GF-D8 (cell line): ENCODE measurements around the gene PEX5L.
"Not testable (repeated sequence)": the region's sequence is repeated elsewhere in the genome, so short reads cannot be mapped to it uniquely, and the experiment has no call there.

Source experiments
- DNase-seq: peaks from one replicate; lab custom pipeline; 2025; lab: John Stamatoyannopoulos, UW

Gene PEX5L

DNA sequence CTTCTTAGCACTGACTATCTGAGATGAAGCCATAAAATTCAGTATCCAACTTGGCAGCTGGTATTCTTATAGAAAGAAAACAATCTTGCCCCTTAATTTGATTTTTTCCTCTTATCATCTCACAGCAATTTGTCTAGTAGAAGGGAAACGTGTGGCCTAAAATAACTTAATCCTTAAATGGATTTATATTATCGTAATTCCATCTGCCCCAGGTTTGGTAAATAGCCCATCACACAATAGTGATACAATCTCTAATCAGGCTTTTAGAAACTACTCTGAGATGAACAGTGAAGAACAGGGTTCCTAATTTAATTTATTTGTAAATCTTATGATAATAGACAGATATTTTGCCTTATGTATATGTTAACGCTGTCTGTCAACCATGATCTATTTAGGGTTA is 24.8 kb downstream of the PEX5L start:
- no peak for DNase-seq

DNA sequence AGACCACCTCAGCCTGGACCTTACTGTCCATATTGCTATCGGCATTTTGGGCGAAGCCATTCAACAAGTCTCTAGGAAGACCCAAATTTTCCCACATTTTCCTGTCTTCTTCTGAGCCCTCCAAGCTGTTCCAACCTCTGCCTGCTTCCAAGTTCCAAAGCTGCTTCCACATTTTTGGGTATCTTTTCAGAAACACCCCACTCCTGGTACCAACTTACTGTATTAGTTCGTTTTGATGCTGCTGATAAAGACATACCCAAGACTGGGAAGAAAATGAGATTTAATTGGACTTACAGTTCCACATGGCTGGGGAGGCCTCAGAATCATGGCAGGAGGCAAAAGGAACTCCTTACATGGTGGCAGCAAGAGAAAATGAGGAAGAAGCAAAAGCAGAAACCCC is 28.4 kb downstream of the PEX5L start:
- not testable (repeated sequence) for DNase-seq

DNA sequence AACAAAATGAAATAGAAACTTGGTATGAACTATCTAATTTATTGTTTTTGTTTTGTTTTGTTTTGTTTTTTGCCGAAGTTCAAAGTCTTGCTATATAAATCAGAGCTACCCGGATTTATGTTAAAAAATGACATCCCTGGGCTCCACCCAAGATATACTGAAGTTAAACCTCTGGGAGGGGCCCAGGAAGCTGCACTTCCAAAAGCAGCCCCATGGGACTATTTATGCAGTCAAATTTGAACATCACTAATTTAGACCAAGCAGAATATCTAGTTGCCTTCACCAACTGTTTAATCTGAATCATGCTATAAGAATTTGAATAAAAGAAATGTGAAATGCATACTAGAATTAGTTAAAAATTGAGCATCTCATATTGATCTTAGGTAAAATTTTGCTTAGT is 32.2 kb downstream of the PEX5L start:
- no peak for DNase-seq

DNA sequence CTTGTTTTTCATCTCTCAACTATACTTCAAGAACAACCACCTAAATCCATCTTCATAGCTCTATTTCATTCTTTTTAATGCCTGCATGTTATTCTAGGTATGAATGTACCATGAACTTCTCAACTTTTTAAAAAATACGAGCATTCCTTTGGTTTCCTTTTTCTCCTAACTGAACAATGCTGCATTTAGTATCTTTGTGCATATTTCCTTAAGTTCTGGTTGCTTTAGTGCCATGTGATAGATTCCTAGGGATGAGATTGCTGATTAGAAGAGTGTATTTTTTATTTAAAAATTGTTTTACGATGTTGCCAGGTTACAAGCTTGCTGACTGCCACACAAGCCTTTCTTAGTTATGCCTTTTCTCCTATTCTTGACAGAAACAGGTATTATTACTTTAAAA is 34.7 kb downstream of the PEX5L start:
- no peak for DNase-seq

DNA sequence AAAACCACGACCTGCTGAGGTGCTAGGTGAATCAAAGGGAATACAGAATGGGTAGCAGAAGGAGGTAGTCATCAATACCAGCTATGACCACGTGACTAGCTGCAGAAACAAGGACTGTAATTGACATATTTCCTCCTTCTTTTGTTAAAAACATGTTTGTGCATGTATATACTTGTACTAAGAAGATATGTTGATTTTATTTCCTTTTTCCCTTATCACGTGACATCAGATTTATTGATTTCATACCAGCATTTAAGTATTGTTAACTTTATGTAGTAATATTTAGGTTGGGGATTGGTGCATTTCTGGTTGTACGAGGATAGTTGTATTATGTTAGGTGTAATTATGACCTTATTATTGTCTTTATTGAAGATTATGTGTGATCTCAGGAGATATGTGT is 36.2 kb downstream of the PEX5L start:
- no peak for DNase-seq

DNA sequence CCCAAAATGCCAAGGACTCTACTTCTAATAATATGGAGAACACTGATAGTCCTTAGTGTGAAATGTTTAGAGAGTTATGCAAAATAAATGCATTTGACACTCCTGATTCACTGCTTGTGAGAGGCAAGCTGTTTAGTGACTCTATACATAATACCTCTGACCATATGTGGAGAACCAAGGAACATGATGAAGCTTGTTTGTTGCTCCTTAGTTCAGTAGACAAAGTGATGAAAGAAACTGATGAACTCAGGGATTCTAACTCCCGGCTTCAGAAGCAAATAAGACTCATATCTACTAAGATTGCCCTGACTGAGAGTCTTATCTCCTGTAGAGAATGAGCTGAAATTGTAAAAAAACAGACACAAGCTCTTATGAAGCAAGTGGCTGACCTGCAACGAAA is 41.3 kb downstream of the PEX5L start:
- DNase-seq = no peak

DNA sequence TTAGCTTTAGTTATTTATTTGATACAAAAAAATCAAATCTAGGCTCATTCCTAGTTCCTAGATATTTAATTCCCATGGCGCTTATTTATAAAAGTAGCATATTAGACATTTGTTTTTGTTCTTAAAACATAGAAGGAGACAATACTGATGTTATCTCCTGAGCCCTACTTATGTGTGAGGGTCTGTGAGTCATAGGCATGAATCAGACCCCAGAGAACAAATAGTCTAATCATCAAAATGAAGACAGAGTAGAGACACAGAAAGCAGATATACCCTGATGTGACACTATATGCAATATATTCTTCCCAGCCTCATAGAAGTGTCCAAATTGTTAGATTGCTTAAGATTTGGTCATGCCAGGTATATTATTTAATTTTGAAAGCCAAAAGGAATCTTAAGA is 44.9 kb downstream of the PEX5L start:
- DNase-seq = no peak

DNA sequence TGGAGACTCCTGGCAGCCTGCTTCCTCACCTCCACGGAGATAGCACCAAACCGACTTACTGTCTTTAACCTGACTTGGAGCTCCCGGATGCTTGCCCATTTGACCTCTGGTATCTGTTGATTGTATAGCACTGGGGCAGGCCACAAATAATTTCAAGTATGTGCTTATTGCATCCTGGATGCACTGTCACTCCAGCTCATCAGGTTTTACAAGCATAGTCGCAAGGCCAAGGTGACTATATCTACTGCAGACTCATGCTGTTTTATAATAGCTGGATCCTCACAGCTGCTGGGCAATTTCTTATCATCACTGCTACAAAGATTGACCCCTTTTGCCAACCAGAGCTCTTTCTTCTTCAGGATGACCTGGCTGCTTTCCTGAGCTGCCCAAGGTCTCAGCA is 45.6 kb downstream of the PEX5L start:
- no peak for DNase-seq

DNA sequence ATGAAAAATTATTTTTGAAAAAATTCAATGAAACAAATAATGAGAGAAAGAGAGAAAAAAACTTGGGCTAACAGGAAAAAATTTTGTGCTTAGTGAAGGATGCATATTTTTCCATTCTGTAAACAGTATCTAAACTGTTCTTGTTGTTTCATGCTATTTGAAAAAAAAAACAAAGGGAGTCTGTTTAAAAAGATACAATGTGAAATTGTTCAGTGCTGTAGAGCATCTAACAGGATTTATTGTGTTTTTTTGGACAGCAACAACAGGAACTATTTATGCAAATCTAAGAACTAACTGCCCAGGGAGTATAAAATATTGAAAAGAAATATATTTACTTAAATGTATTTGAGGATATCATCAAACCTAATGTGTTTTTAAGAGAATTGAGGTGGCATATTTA is 55.1 kb downstream of the PEX5L start:
- DNase-seq = no peak

DNA sequence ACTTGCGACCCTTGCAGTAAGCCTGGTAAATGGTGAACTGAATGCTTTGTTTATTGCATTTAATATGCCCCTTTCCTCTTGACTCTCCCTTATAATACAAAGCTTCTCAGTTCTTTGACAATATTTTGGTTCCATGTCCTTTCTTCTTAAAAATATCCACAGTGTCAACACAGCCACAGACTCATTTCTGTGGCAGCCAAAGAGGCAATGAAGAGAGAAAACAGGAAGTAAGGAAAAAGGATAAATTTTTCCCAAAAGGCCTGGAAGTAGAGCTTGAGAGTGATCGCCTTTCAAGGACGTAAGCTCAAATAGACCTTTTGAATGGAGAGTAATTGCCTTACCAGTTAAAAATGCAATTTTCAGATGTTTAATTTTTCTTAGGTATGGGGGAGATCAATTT is 59.4 kb downstream of the PEX5L start:
- no peak for DNase-seq

DNA sequence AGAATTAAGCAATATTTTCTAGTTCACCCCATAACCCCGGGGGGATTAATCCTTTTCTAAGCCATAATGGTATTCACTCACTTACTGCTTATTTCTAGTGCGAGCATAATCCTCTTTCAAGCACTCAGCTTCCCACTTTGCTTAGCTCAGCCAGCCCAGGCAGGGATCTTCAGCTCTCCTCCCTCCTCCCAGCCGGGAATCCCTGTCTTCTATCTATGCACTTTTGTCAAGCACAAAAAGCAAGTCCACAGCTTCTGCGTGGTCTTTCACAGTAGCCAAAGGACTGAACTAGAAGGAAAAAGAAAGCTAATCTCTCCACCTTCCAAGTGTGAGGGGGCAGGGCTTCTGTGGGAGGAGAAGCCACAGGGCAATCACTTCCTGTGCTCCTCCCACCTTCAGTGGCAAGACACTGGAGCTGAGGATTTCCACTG is 62.8 kb downstream of the PEX5L start:
- DNase-seq = no peak

DNA sequence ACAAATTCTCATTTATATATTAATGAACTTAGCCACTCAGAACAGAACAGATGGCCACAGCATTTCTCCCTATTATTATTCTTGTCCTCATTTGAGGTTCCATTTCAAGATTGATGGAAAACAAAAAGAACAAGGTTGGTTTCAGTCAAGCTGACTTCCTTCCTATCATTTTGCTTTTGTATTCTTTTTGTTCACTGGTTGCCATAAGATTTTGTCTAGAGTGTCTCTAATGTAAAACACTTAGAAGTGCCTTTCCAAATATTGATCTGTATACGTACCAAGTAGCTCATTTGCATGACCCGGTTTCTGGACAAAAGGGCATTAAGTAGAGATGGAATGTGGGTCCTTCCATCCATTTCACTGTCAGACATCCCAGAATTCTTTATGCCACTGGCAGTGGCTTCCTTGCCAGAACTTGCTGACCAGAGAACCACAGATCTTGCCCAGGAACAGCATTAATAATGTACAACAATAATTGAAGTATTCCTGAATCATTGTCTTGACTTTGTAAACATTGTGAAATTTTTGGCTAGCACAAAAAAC is 63.8 kb downstream of the PEX5L start:
- no peak for DNase-seq

DNA sequence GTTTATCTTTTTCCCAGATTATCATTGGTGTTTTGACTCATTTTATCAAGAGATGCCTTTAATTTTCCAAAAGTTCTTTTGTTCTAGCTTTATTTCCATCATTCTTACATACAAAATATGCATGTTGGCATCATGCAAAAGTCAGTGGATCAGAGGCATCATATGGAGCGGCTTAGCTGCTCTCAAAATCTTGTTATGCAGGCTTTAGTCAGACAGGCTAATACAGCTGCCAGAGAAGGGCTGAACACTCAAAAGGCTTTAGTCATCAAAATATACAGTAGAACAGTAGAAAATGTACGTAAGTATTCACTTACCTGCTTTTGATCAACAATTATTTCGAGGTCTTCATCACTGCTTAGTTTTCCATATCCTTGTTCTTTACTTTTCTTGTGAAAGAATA is 65.5 kb downstream of the PEX5L start:
- no peak for DNase-seq

DNA sequence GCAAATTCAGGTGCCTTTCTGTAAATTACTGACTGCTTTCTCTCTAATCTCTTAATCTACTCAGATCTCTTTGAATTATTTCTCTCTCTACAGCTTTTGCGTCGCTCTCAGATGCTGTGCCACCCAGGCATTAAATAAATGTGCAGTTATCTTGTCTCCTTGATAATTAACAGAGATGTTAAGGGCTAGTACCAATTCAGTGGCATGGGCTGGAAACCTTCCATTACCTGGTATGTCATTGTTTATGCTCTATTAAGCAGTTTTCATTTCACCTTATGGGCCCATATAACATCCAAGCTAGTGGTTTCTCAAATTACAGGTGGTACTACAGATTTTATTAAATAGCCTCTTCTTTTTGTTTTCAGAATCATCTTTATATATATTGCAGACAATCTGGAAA is 66.0 kb downstream of the PEX5L start:
- no peak for DNase-seq

DNA sequence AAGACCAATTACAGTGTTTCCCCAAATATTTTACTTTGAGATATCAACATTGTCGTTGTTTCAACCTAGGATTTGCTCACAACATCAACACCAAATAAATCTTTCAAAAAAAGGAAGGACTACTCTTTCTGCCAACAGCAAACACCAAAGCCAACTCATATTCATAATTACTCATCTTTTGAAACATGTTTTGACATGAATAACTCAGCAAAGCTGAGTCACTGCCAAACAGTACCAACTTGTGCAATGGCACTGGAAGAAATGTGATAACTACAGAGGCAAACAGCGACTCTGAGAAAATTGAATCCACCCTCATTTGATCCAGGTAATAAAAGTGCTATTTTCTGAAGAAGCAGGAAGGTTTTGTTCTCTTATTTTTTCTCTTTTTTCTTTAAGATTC is 67.2 kb downstream of the PEX5L start:
- DNase-seq = no peak

DNA sequence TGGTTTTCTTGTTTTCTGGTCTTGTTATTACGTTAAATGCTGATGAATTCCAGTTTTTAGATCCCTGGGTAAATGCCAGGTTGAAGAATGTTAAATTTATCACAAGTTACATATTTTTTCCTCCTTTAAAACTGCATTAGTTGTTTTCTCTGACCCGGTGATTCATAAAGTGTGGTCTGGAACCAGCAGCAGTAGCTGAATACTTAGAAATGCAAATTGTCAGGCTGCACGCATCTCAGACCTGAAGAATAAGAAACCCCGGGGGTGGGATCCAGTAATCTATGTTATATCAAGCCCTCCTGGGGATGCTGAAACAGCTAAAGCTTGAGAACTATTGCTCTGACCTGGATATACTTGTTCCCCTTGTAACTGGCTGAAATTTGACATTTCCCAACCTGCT is 69.1 kb downstream of the PEX5L start:
- no peak for DNase-seq

DNA sequence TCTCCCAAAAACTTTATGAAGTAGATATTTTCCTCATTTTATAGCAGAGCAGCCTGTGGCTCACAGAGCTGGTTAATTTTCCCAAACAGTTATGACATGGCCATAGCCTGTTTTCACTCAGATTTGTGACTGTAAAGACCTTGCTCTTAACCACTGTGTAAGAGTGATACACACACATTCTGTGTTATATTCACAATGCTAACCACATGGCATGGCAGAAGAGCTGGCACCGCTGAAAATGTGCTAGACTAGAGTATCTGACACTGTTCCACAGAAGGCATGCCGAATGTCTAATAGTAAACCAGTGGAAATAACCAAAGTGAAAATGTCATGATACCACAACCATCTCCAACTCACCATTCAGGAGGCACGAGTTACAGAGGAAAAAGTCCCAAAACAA is 71.8 kb downstream of the PEX5L start:
- no peak for DNase-seq

DNA sequence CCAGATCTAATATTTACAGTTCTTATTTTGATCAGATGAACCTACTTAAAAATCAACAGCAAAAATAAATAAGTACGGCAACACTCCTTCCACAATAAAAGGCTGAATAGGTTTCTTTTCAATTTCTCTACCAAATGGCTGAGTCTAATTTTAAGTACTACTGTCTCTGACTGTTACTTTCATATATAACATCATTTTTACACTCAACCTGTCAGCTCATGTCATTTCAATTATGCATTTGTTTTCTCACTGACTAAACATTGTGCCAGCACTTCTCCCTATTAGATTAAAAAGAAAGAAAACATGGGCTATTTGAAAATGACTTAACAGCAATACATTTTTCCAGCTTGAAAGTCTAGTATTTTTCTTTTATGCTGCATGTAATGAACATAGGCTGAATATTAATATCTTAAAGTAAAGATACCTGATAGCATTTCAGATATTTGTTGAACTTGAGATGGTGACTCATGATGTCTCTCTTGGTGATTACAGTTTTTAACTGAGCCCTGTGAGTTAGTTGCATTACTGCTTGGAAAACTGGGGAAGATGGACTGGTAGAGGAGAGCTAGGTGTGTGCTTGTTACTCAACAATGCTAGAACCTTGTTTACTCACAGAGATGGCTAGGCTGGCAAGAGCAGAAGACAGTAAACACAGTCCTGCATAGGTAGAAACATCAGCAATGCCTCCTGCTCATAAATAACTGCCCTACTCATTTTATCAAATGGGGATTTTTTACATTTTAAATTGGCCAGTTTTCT is 73.9 kb downstream of the PEX5L start:
- no peak for DNase-seq

DNA sequence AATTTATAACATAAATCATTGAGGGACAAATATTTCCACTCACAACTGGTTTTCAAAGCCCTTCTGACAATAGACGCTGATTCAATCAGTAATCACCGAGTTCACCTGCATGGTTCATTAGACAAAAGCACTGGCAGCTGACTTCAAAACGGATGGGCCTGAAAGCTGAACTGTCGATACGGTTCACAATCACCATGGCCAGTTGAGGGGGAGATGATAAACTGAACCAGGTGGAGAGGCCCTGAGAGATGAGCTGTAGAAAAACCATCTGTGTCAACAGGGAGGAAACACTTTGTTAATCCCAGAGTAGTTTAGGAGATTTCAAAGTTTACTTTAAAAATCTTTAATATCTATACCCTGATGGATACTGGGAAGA is 75.0 kb downstream of the PEX5L start:
- no peak for DNase-seq

DNA sequence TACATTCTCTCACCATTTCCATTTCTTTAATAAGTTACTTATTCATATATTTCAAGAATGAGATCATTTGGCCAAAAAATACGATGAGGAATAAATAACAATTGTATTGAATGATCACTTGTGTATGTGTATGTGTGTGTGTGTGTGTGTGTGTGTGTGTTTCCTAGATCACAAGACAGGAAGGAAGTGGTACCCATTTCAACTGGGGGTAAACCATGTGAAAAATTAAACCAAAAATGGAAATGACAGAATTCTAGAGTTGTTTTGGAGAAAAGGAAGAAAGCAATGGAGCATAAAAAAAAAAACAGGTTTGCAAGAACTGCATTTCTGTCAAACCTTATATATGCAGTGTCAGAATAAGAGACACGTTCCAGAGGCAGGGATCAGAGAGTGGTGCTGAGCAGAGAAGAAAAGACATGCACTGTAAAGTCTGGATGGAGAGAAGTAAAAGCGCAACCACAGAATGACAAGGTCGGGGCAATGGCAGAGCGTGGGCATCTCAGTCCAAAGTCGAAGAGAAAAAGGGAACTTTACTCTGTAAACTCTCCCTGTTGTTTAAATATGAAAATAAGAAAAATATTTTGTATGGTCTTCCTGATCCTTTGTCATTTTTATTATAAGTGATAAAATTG is 75.5 kb downstream of the PEX5L start:
- DNase-seq = no peak

DNA sequence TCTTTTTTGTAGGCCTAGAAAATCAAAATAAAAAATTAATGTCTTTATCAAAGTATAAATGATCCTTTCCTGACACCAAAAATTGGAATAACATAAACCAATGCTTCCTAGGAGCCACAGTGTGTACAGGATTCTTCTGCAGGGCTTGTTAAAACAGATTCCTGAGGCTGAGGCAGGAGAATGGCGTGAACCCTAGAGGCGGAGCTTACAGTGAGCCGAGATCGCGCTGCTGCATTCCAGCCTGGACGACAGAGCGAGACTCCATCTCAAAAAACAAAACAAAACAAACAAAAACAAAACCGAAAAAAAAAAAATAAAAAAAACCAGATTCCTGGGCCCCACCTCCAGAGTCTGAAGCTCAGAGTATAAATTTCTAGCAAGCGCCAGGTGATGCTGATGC is 78.0 kb downstream of the PEX5L start:
- DNase-seq = no peak

DNA sequence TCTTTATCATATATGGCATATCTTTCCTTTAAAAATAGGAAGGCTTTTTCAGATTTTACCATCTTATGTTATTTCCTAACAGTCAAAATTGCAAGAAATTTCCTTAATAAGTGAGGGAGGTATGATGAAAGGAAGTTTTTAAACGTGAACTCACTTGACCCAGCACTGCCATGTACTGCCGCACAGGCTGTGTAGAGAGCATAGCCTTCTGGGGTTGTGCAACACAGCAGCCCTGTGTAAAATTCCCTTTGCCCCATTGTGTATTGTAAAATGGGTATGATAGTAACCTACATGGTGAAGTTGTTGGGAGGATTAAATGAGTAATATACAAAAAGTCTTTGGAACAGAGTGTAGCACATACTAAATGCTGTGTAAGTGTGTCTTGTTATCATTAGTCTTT is 78.6 kb downstream of the PEX5L start:
- no peak for DNase-seq

DNA sequence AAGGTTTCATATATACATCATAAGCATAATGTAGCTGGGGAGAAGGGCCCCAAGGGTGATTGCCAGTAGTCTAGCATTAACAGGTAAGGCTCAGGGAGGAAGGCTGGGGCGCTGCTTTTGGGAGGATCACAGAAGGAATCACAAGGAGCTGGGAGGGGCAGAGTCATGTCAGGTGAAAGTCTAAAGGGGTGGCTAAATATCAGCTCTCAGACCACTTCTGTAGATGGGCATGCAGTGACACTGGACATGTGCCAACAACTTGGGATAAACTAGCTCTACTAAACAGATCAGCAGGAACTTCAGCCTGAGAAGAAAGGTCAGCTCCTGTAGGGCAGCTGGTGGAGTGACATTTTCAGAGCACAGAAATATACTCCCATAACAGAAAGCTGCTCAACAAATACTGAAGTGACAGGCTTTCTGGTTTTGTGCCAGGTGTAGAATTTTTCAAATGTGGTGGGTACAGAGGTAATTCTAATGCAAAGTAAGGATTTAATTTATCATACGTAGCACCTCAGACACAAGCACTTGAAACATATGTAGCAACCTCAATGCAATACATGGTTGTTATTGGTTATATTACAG is 79.4 kb downstream of the PEX5L start:
- DNase-seq = no peak
